CD14-positive monocyte (primary cell): ENCODE results near the gene FEZF1. TPM values are rescaled to one million over a fixed set of nuclear protein-coding genes. Genes with fewer than 3 reads are reported as not detected.

Experiments used
- DNase-seq, 3 donors: peaks; one replicate each; pipeline ENCODE4 v3.0.0-alpha.2; 2011 to 2022
- H2AFZ ChIP-seq: 2 replicates; pipeline ENCODE4 v1.6.0; 2012; ENCODE audit warnings: mild to moderate bottlenecking, low read depth, low read length, inconsistent platforms; ENCODE audit not compliant: insufficient read depth, poor library complexity, severe bottlenecking
- H3K27ac ChIP-seq, 2 donors: 1 replicate in 1 of 2; 2 replicates in 1 of 2; pipeline ENCODE4 v1.5.1; 2012 to 2013; ENCODE audit warnings: low read length in 2 of 2, control low read depth in 1 of 2, inconsistent platforms in 1 of 2, low read depth in 1 of 2, mild to moderate bottlenecking in 1 of 2
- H3K27me3 ChIP-seq, 2 donors: one replicate each; pipeline versions ENCODE4 v1.6.0 to v1.6.1; 2011 to 2013; ENCODE audit warnings: low read length in 2 of 2; ENCODE audit not compliant: control insufficient read depth in 2 of 2, insufficient read depth in 2 of 2
- H3K36me3 ChIP-seq, 2 donors: replicated peaks in 1 of 2; 1 replicate in 1 of 2; 2 replicates in 1 of 2; pipeline versions ENCODE4 v1.5.1 to v1.6.1; 2012 to 2013; ENCODE audit warnings: low read length in 2 of 2, control low read depth in 1 of 2, inconsistent platforms in 1 of 2, mild to moderate bottlenecking in 1 of 2; ENCODE audit not compliant: insufficient read depth in 2 of 2, control insufficient read depth in 1 of 2
- H3K4me1 ChIP-seq, 2 donors: 1 replicate in 1 of 2; 2 replicates in 1 of 2; pipeline versions ENCODE4 v1.5.1 to v1.6.1; 2012 to 2013; ENCODE audit warnings: low read length in 2 of 2, control low read depth in 1 of 2, inconsistent platforms in 1 of 2, mild to moderate bottlenecking in 1 of 2, moderate library complexity in 1 of 2; ENCODE audit not compliant: insufficient read depth in 2 of 2, control insufficient read depth in 1 of 2
- H3K4me2 ChIP-seq: replicated peaks from 2 replicates; pipeline ENCODE3; 2012; ENCODE audit warnings: low read length, moderate library complexity, mild to moderate bottlenecking; ENCODE audit not compliant: poor library complexity, severe bottlenecking; ENCODE audit errors: extremely low read depth
- H3K4me3 ChIP-seq, 3 experiments: fragments of 200-600 bp in 1 of 3; sonication (generic) in 1 of 3; replicated peaks in 1 of 3; 1 replicate in 2 of 3; 2 replicates in 1 of 3; pipeline ENCODE4 v1.5.1; 2011 to 2013; ENCODE audit warnings: low read length in 3 of 3, mild to moderate bottlenecking in 3 of 3, control low read depth in 2 of 3, low read depth in 2 of 3, inconsistent platforms in 1 of 3, moderate library complexity in 1 of 3
- H3K79me2 ChIP-seq: 2 replicates; pipeline ENCODE4 v1.6.0; 2012; ENCODE audit warnings: mild to moderate bottlenecking, control low read depth, inconsistent platforms, low read length, moderate library complexity; ENCODE audit not compliant: insufficient read depth
- H3K9ac ChIP-seq: 2 replicates; pipeline ENCODE4 v1.6.0; 2017; ENCODE audit warnings: low read length, mild to moderate bottlenecking; ENCODE audit not compliant: insufficient read depth, poor library complexity, severe bottlenecking
- H3K9me3 ChIP-seq, 2 donors: replicated peaks in 1 of 2; 1 replicate in 1 of 2; 2 replicates in 1 of 2; pipeline versions ENCODE4 v1.5.1 to v1.6.1; 2012 to 2013; ENCODE audit warnings: low read length in 2 of 2, control low read depth in 1 of 2; ENCODE audit not compliant: control insufficient read depth in 1 of 2, insufficient read depth in 1 of 2
- H4K20me1 ChIP-seq: 2 replicates; pipeline ENCODE4 v1.6.0; 2012; ENCODE audit warnings: mild to moderate bottlenecking, low read length, control low read depth, moderate library complexity; ENCODE audit not compliant: insufficient read depth
- H3K27ac Mint-ChIP-seq, 7 donors: one replicate each; pipeline ENCODE4 v1.8.0; 2020; ENCODE audit warnings: mild to moderate bottlenecking in 7 of 7, mixed read lengths in 7 of 7, moderate library complexity in 6 of 7, inconsistent platforms in 2 of 7
- H3K27me3 Mint-ChIP-seq, 3 donors: one replicate each; pipeline ENCODE4 v1.8.0; 2021 to 2022; ENCODE audit warnings: low read depth in 3 of 3, mild to moderate bottlenecking in 3 of 3, mixed read lengths in 3 of 3, moderate library complexity in 3 of 3, inconsistent platforms in 1 of 3
- H3K36me3 Mint-ChIP-seq, 2 donors: one replicate each; pipeline ENCODE4 v1.8.0; 2020; ENCODE audit warnings: mixed read lengths in 2 of 2, inconsistent platforms in 1 of 2, mild to moderate bottlenecking in 1 of 2
- H3K4me1 Mint-ChIP-seq: one replicate; pipeline ENCODE4 v1.8.0; 2020; ENCODE audit warnings: mild to moderate bottlenecking, mixed read lengths
- H3K4me3 Mint-ChIP-seq, 2 donors: one replicate each; pipeline ENCODE4 v1.8.0; 2020; ENCODE audit warnings: mild to moderate bottlenecking in 2 of 2, mixed read lengths in 2 of 2, moderate library complexity in 1 of 2
- H3K9me3 Mint-ChIP-seq, 7 donors: one replicate each; pipeline ENCODE4 v1.8.0; 2020 to 2022; ENCODE audit warnings: mixed read lengths in 7 of 7, mild to moderate bottlenecking in 6 of 7, moderate library complexity in 6 of 7, inconsistent platforms in 2 of 7
- WGBS: methylation state at CpG from one replicate; pipeline ENCODE4 v1.1.5; 2013; ENCODE audit warnings: missing lambda C conversion rate; ENCODE audit not compliant: insufficient coverage; 5-methylcytosine and 5-hydroxymethylcytosine counted together
- intact Hi-C, 2 donors: fragments of 100-400 bp; cut with micrococcal nuclease; formaldehyde crosslinking; loops; one replicate each; pipeline versions ENCODE4 v1.15.0 to v1.15.1; 2023
- polyA plus RNA-seq, 3 donors: library from polyadenylated mRNA; depleted of rRNA in 1 of 3; unstranded in 2 of 3; stranded (reverse) in 1 of 3; fragments of 300-500 nt in 2 of 3; fragments of >200 nt in 1 of 3; fragmentation: Illumina TruSeq in 2 of 3; gene quantifications; 1 replicate in 2 of 3; 2 replicates in 1 of 3; pipeline ENCODE4 v1.2.3, GENCODE V29; 2012 to 2021
- TF ChIP-seq, protein P1 (sequence below): fragments of 200-600 bp; IDR thresholded peaks from one replicate; pipeline ENCODE4 v1.8.0; 2022; ENCODE audit warnings: antibody characterized with exemption, mild to moderate bottlenecking

FEZF1 gene
- polyA plus RNA-seq, 3 donors, result not detected

DNA sequence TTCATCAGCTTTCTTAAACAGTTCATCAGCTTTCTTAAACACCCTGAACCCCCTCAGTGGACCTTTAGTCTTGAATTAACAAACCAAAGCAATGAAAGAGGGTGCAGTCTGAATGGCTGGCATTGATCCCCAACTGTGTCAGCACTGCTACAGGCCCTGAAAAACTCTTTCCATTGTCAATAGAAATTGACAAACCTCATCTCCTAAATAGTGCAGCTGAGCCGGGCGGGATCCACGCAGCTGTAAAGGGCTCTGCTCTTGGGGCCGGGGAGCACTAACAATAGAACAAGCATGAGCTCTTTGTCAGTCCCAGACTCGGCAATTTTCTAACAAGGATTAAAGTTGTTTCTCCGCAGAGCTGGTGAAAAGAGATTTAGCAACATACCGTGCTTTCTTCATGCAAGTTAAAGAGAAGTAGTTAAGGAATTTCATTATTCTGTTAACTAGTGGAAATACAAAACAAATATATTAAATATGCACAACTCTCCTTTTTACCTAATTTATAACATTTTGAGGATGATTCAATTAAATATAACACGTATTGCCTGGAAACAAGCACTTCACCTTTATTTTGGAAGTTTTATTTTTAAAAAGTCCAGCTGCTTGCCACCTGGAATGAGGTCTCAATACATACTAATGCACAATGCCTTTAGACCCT is 24.7 kb upstream of the FEZF1 start:
- Mint-ChIP-seq H3K27me3 (peaks cover 0 to 7% (median 0%) of the 10 kb centered on the region in 3 donors), H3K4me3 (no peak overlapping the region), H3K27ac (no peak overlapping the region), H3K9me3 (no peaks in the 10 kb centered on the region), H3K36me3 (no peaks in the 10 kb centered on the region), H3K4me1 (no peaks in the 10 kb centered on the region)
- no peak overlapping the region for H3K9ac ChIP-seq
- H3K27ac ChIP-seq, result no peak overlapping the region
- intact Hi-C loops, result no loop called here
- H3K4me1 ChIP-seq, result no peaks in the 10 kb centered on the region
- H3K4me3 ChIP-seq, result no peak overlapping the region
- TF ChIP-seq, protein P1, sequence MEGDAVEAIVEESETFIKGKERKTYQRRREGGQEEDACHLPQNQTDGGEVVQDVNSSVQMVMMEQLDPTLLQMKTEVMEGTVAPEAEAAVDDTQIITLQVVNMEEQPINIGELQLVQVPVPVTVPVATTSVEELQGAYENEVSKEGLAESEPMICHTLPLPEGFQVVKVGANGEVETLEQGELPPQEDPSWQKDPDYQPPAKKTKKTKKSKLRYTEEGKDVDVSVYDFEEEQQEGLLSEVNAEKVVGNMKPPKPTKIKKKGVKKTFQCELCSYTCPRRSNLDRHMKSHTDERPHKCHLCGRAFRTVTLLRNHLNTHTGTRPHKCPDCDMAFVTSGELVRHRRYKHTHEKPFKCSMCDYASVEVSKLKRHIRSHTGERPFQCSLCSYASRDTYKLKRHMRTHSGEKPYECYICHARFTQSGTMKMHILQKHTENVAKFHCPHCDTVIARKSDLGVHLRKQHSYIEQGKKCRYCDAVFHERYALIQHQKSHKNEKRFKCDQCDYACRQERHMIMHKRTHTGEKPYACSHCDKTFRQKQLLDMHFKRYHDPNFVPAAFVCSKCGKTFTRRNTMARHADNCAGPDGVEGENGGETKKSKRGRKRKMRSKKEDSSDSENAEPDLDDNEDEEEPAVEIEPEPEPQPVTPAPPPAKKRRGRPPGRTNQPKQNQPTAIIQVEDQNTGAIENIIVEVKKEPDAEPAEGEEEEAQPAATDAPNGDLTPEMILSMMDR, result no peak
- DNase-seq, result no peak
- WGBS, result no CpG with 5 or more reads among the region's 8 CpGs
- H3K27me3 ChIP-seq, result no peaks in the 10 kb centered on the region
- H3K4me2 ChIP-seq, result no peak overlapping the region
- no peaks in the 10 kb centered on the region for H3K9me3 ChIP-seq
- no peak overlapping the region for H2AFZ ChIP-seq
- H3K79me2 ChIP-seq, result no peaks in the 10 kb centered on the region
- no peaks in the 10 kb centered on the region for H4K20me1 ChIP-seq
- H3K36me3 ChIP-seq, result no peaks in the 10 kb centered on the region

DNA sequence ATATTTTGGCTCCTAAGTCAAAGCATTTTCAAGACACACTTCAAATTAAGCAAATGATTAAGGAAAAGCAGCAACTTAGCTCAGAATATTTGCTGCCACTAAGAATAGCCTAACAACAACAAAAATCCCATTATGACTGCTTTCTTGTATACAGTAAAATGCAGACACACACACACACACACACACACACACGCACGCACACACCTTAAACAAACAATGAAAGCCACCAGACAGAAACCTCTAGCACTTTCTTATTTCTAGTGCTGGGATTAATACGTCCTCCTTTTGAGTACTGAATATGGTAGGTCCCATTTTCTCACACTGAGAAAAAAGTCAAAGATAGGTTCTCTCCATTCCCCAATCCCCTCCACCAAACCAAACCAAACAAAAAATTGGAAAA is 23.4 kb upstream of the FEZF1 start:
- Mint-ChIP-seq H3K27me3 (peaks cover 0 to 7% (median 0%) of the 10 kb centered on the region in 3 donors), H3K9me3 (no peaks in the 10 kb centered on the region), H3K4me1 (no peaks in the 10 kb centered on the region), H3K27ac (no peak overlapping the region), H3K4me3 (no peak overlapping the region), H3K36me3 (no peaks in the 10 kb centered on the region)
- Histone ChIP-seq H3K79me2 (no peaks in the 10 kb centered on the region), H2AFZ (no peak overlapping the region), H3K4me3 (no peak overlapping the region), H3K36me3 (no peaks in the 10 kb centered on the region), H4K20me1 (no peaks in the 10 kb centered on the region), H3K4me2 (no peak overlapping the region), H3K27me3 (no peaks in the 10 kb centered on the region), H3K27ac (no peak overlapping the region), H3K9me3 (no peaks in the 10 kb centered on the region), H3K4me1 (no peaks in the 10 kb centered on the region), H3K9ac (no peak overlapping the region)
- TF ChIP-seq, protein P1, result no peak
- WGBS, result no CpG with 5 or more reads among the region's 3 CpGs
- intact Hi-C loops, result no loop called here
- no peak for DNase-seq
